ENCODE data around the gene SCAMP4.

Gene SCAMP4

DNA sequence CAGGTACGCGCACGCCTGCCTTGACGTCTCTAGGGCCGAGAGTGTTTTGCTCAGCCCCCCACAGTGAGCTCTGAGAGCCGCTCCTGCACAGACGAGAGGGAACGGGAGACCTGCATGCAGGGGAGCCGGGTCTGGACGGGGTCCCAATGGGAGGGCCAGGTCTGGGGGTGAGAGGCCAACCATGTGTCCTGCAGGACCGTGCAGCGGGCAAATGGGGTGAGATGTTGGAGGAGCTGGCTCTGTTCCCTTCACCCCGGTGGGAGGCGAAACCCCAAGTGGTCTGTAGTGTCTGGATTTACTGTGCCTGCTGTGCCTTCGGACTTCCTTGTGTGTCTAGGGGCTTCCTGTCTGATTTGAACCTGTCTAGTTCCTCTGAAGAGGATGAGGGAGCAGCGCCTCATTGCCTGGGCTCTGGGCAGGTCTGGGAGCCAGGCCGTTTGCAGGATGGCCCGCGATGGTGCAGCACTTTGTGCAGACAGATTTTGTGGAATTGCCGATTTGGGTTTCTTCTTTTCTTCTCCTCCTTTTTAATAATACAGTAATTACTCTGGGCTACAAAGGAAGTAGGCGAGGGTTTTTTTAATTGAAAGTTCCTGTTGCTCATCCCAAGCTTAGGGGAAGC lies 37.8 kb downstream of the SCAMP4 start:
- Histone ChIP-seq H2AFZ (ENCODE audit: low read depth, low read length) (no peak overlapping the region), H3K4me2 (ENCODE audit: insufficient read depth, low read length) (peak overlapping the region; percentile 94), H3K4me1 (ENCODE audit: insufficient read depth, low read length) (peaks cover 37% of the 10 kb centered on the region), H3K9ac (ENCODE audit: low read depth, low read length) (peak overlapping the region; percentile 73), H3K27me3 (ENCODE audit: insufficient read depth, low read length, poor library complexity) (no peaks in the 10 kb centered on the region), H3K27ac (ENCODE audit: low read length) (peak overlapping the region; percentile 90), H3K79me2 (ENCODE audit: insufficient read depth, low read length) (peaks cover 71% of the 10 kb centered on the region), H3K9me3 (ENCODE audit: insufficient read depth, low read length, severe bottlenecking) (no peaks in the 10 kb centered on the region), H3K36me3 (ENCODE audit: insufficient read depth, low read length) (peaks cover 16% of the 10 kb centered on the region), H3K4me3 (ENCODE audit: low read depth in 1 of 2, low read length in 2 of 2) (peak overlapping the region; percentile 77 to 95; a peak in 3 of 4 replicates), H4K20me1 (ENCODE audit: insufficient read depth, low read length) (peaks cover 58% of the 10 kb centered on the region)
- DNase-seq (no peak), ATAC-seq (ENCODE audit: insufficient read depth, low read depth) (no peak)
- TF ChIP-seq, protein P1, sequence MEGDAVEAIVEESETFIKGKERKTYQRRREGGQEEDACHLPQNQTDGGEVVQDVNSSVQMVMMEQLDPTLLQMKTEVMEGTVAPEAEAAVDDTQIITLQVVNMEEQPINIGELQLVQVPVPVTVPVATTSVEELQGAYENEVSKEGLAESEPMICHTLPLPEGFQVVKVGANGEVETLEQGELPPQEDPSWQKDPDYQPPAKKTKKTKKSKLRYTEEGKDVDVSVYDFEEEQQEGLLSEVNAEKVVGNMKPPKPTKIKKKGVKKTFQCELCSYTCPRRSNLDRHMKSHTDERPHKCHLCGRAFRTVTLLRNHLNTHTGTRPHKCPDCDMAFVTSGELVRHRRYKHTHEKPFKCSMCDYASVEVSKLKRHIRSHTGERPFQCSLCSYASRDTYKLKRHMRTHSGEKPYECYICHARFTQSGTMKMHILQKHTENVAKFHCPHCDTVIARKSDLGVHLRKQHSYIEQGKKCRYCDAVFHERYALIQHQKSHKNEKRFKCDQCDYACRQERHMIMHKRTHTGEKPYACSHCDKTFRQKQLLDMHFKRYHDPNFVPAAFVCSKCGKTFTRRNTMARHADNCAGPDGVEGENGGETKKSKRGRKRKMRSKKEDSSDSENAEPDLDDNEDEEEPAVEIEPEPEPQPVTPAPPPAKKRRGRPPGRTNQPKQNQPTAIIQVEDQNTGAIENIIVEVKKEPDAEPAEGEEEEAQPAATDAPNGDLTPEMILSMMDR (IDR thresholded peaks at IDR 0.05; ENCODE audit: borderline replicate concordance, extremely low read depth, low read length, poor library complexity, severe bottlenecking) = no peak
- TF ChIP-seq EZH2 (IDR thresholded peaks at IDR 0.05; ENCODE audit: borderline replicate concordance, low read depth, low read length, severe bottlenecking) = no peak

DNA sequence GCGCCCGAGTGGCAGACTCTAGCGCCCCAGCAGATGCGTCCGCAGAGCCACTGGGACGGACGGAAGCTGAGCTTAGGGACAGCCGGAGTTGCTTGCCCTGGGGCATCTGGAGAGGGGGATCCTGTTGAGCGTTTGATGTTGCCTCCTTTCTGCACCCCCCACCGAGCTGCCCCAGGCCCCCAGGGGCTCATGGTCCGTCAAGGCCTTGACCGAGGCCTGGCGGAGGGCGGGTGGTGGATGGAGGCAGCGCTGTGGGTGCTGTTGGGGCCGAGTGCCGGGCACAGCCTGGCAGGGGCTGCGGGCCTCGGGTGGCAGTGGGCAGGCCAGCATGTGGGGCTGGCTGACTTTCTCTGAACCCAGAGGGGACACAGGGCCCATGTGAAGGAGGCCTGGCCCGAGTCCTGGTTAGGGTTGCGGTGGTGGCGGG lies 38.5 kb downstream of the SCAMP4 start:
- peak overlapping the region in 1 of 2 experiments; percentile 95; a peak in 2 of 4 replicates for H3K4me3 ChIP-seq (ENCODE audit: low read depth in 1 of 2, low read length in 2 of 2)
- H3K9ac ChIP-seq (ENCODE audit: low read depth, low read length) = peak overlapping the region; percentile 73
- no peak overlapping the region for H2AFZ ChIP-seq (ENCODE audit: low read depth, low read length)
- peaks cover 76% of the 10 kb centered on the region for H3K79me2 ChIP-seq (ENCODE audit: insufficient read depth, low read length)
- no peak for ATAC-seq (ENCODE audit: insufficient read depth, low read depth)
- H3K4me1 ChIP-seq (ENCODE audit: insufficient read depth, low read length) = peaks cover 37% of the 10 kb centered on the region
- H3K4me2 ChIP-seq (ENCODE audit: insufficient read depth, low read length) = peak overlapping the region; percentile 94
- H4K20me1 ChIP-seq (ENCODE audit: insufficient read depth, low read length) = peaks cover 61% of the 10 kb centered on the region
- peak overlapping the region; percentile 90 for H3K27ac ChIP-seq (ENCODE audit: low read length)
- TF ChIP-seq, protein P1 (IDR thresholded peaks at IDR 0.05; ENCODE audit: borderline replicate concordance, extremely low read depth, low read length, poor library complexity, severe bottlenecking) = no peak
- TF ChIP-seq EZH2 (IDR thresholded peaks at IDR 0.05; ENCODE audit: borderline replicate concordance, low read depth, low read length, severe bottlenecking) = no peak
- H3K9me3 ChIP-seq (ENCODE audit: insufficient read depth, low read length, severe bottlenecking) = no peaks in the 10 kb centered on the region
- no peak for DNase-seq
- peaks cover 19% of the 10 kb centered on the region for H3K36me3 ChIP-seq (ENCODE audit: insufficient read depth, low read length)
- no peaks in the 10 kb centered on the region for H3K27me3 ChIP-seq (ENCODE audit: insufficient read depth, low read length, poor library complexity)

DNA sequence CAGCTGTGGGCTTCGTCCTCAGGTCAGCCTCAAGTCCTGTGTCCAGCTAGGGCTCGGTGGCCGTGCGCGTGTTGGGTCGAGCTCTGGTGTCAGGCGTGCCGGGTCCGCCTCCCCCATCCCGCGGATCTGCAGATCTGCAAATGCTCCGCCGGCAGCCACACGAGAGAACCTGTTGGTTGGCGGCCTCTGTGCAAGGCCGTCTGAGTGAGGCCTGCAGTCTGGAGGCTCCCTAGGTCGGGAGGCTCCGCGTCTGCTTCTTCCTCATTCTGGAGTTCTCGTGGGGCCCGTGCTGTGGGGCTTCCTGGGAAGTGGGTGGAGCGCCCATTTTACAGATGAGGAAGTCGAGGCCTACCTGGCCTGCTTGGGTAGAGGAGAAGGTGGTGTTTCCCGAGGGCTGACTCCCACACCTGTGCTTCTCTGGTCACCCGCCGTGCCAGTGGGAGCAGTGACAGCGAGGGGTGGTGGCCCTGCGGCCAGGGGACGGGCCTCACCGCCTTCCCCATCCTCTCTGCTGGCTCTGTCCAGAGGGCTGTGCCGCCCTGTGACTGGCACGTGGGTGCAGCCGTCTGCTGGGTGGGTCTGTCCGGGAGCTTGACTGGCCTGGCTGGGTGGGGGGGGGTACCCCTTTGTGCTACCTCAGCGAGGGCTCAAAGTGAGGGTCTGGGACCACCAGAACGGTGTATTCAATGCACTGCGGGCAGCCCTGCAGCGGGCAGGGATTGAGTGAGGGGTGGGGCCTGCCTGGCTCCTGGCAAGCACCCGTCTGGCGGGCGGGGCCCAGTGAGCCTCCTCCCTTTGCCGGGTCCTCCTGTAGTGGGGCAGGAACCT lies 39.1 kb downstream of the SCAMP4 start:
- peaks cover 68% of the 10 kb centered on the region for H4K20me1 ChIP-seq (ENCODE audit: insufficient read depth, low read length)
- ATAC-seq (ENCODE audit: insufficient read depth, low read depth) (no peak), DNase-seq (no peak)
- H3K9me3 ChIP-seq (ENCODE audit: insufficient read depth, low read length, severe bottlenecking) = no peaks in the 10 kb centered on the region
- peaks cover 83% of the 10 kb centered on the region for H3K79me2 ChIP-seq (ENCODE audit: insufficient read depth, low read length)
- no peaks in the 10 kb centered on the region for H3K27me3 ChIP-seq (ENCODE audit: insufficient read depth, low read length, poor library complexity)
- peaks cover 25% of the 10 kb centered on the region for H3K36me3 ChIP-seq (ENCODE audit: insufficient read depth, low read length)
- H3K4me3 ChIP-seq (ENCODE audit: low read depth in 1 of 2, low read length in 2 of 2) = peak overlapping the region in 1 of 2 experiments; percentile 95; a peak in 2 of 4 replicates
- H3K4me2 ChIP-seq (ENCODE audit: insufficient read depth, low read length) = peak overlapping the region; percentile 94
- no peak overlapping the region for H2AFZ ChIP-seq (ENCODE audit: low read depth, low read length)
- H3K27ac ChIP-seq (ENCODE audit: low read length) = peak overlapping the region; percentile 90
- peak overlapping the region; percentile 73 for H3K9ac ChIP-seq (ENCODE audit: low read depth, low read length)
- peaks cover 37% of the 10 kb centered on the region for H3K4me1 ChIP-seq (ENCODE audit: insufficient read depth, low read length)
- no peak for TF ChIP-seq EZH2 (IDR thresholded peaks at IDR 0.05; ENCODE audit: borderline replicate concordance, low read depth, low read length, severe bottlenecking)
- TF ChIP-seq, protein P1 (IDR thresholded peaks at IDR 0.05; ENCODE audit: borderline replicate concordance, extremely low read depth, low read length, poor library complexity, severe bottlenecking) = no peak

All from DND-41 (cell line).